Measurements from ENCODE around the gene CRLF1. TPM values are rescaled to one million over a fixed set of nuclear protein-coding genes. Genes with fewer than 3 reads are reported as not detected.

CRLF1 gene
- total and polyA plus RNA-seq, 2 of the 8 experiments (the other 6 are each of a cell fraction or from before 2014, with no cell fraction given), result 7.2 to 10.3 TPM

DNA sequence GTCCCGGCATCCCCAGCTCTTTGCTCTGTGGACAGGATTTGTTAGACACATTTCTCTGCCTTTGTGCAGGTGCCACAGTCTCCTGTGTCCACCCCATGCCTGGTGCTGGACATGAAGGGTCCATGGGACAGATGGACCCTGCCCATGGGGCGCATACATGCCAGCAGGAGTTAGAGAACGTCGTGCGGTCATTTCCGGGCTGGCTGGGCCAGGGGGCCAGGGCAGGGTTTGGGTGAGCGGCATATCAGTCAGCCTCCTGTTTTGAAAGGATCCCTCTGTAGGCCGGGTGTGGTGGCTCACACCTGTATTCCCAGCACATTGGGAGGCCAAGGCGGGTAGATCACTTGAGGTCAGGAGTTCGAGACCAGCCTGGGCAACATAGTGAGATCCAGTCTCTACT lies 41.2 kb upstream of the CRLF1 start:
- H3K4me3 ChIP-seq (ENCODE audit: extremely low read depth in 1 of 4, insufficient read depth in 2 of 4, low read depth in 3 of 4, low read length in 4 of 4), result no peak overlapping the region
- no peak overlapping the region for H2AFZ ChIP-seq (ENCODE audit: low read length)
- no peak overlapping the region for H2BK15ac ChIP-seq (ENCODE audit: low read length)
- H3K9me3 ChIP-seq (ENCODE audit: insufficient read depth in 2 of 2, low read depth in 1 of 2, low read length in 1 of 2), result no peaks in the 10 kb centered on the region
- no peak overlapping the region for H4K91ac ChIP-seq (replicated peaks; ENCODE audit: insufficient read length, low read length)
- peaks cover 0 to 10% of the 10 kb centered on the region in 2 experiments; a peak in 1 of 4 replicates for H3K79me2 ChIP-seq (ENCODE audit: control insufficient read depth in 1 of 2, insufficient read depth in 2 of 2, low read length in 2 of 2)
- H3K4me1 ChIP-seq (replicated peaks in 1 of 4; ENCODE audit: control insufficient read depth in 3 of 4, insufficient read depth in 4 of 4, low read length in 3 of 4), result peaks cover 0 to 22% (median 5%) of the 10 kb centered on the region in 4 experiments; a peak in 4 of 7 replicates
- DNase-seq (ENCODE audit: low read depth in 1 of 2, low spot score in 2 of 2) (no peak), FAIRE-seq (no peak)
- no peak overlapping the region for H3K18ac ChIP-seq (ENCODE audit: extremely low read depth, low read length)
- peak overlapping the region; percentile 48; the same call in 1 of the 2 replicates for H4K8ac ChIP-seq (ENCODE audit: extremely low read depth, insufficient read depth, low read length)
- 0 out of 2 replicates have a peak overlapping the region, but pooled peaks have one; percentile 13 for H2AK5ac ChIP-seq (ENCODE audit: low read depth, low read length)
- no peaks in the 10 kb centered on the region for H3K23me2 ChIP-seq (ENCODE audit: low read depth, low read length)
- TF ChIP-seq, protein P1, sequence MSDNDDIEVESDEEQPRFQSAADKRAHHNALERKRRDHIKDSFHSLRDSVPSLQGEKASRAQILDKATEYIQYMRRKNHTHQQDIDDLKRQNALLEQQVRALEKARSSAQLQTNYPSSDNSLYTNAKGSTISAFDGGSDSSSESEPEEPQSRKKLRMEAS (IDR thresholded peaks at IDR 0.05), result no peak
- TF ChIP-seq SP1 (IDR thresholded peaks at IDR 0.05; ENCODE audit: low read depth, low read length) (no peak), RBBP5 (IDR thresholded peaks at IDR 0.05; ENCODE audit: borderline replicate concordance, low read depth, low read length) (no peak), EZH2 (IDR thresholded peaks at IDR 0.05; ENCODE audit: low read depth, low read length, severe bottlenecking) (no peak), KDM1A (IDR thresholded peaks at IDR 0.05; ENCODE audit: borderline replicate concordance, low read length) (no peak)
- H3K4ac ChIP-seq (replicated peaks; ENCODE audit: insufficient read length, low read depth, low read length), result no peak overlapping the region
- no peak overlapping the region for H3K23ac ChIP-seq (ENCODE audit: insufficient read length)
- peaks cover 22% of the 10 kb centered on the region for H3K79me1 ChIP-seq (ENCODE audit: low read depth, low read length)
- WGBS, 2 experiments (ENCODE audit: extremely low coverage in 1 of 2, insufficient coverage in 1 of 2, insufficient read length in 1 of 2, insufficient replicate concordance in 2 of 2, low coverage in 1 of 2, low lambda C conversion rate in 2 of 2, missing lambda C conversion rate in 1 of 2), result 91% methylated on average over 10 of the region's 10 CpGs; no CpG with 5 or more reads in 1 of the 2 experiments
- H3K4me2 ChIP-seq (ENCODE audit: insufficient read depth in 1 of 2, low read depth in 2 of 2, low read length in 2 of 2), result no peak overlapping the region
- H3K56ac ChIP-seq (replicated peaks; ENCODE audit: insufficient read length, low read depth, low read length), result no peak overlapping the region
- no peaks in the 10 kb centered on the region for H3K36me3 ChIP-seq (ENCODE audit: control insufficient read depth in 2 of 4, insufficient read depth in 4 of 4, low read length in 3 of 4)
- H3K14ac ChIP-seq (ENCODE audit: insufficient read length), result no peak overlapping the region
- CTCF ChIA-PET (ENCODE audit: partially characterized antibody), result interaction anchor here (0.8 to 1.9 kb wide), 4 partner anchors 8 to 197 kb away, joined by 3 to 6 read pairs (median 4); no protein-coding TSS in a partner anchor
- H3K27ac ChIP-seq (ENCODE audit: low read depth, low read length), result no peak overlapping the region
- peaks cover 4 to 36% of the 10 kb centered on the region in 2 experiments for H4K20me1 ChIP-seq (replicated peaks in 1 of 2; ENCODE audit: control insufficient read depth in 1 of 2, insufficient read depth in 2 of 2, low read length in 2 of 2)
- H2BK20ac ChIP-seq (ENCODE audit: low read length), result no peak overlapping the region
- H2BK12ac ChIP-seq (ENCODE audit: low read depth, low read length), result no peak overlapping the region
- H3K27me3 ChIP-seq (replicated peaks in 1 of 4; ENCODE audit: control insufficient read depth in 3 of 4, extremely low read depth in 1 of 4, insufficient read depth in 3 of 4, low read length in 3 of 4), result no peaks in the 10 kb centered on the region
- H2BK120ac ChIP-seq (replicated peaks; ENCODE audit: low read depth, low read length), result no peak overlapping the region
- H4K5ac ChIP-seq (ENCODE audit: insufficient read length, low read depth, low read length), result no peak overlapping the region
- POLR2A ChIA-PET (ENCODE audit: partially characterized antibody), result interaction anchor here (1.1 to 1.4 kb wide), 2 partner anchors 9 to 111 kb away, joined by 3 to 5 read pairs; no protein-coding TSS in a partner anchor
- H2BK5ac ChIP-seq (ENCODE audit: low read depth, low read length), result no peak overlapping the region
- no peak overlapping the region for H3K9ac ChIP-seq (replicated peaks in 1 of 4; ENCODE audit: extremely low read depth in 1 of 4, low read depth in 3 of 4, low read length in 3 of 4)

Measured in H1 (cell line).